GM18861 (cell line): ENCODE results near the gene TRAF7.
A peak's percentile ranks its signal among the peaks of the same experiment; 100 is the strongest.
"Not testable (repeated sequence)": the region's sequence is repeated elsewhere in the genome, so short reads cannot be mapped to it uniquely, and the experiment has no call there.

Source experiments
- ATAC-seq: cut with Tn5 transposase; IDR thresholded peaks from one replicate; pipeline ENCODE4 v1.9.1; 2021; ENCODE audit not compliant: unreplicated experiment

TRAF7 gene

GRCh38 chr16:2155091-2155950 is at the start of gene TRAF7:
TRAF7 (plus strand) TSS chr16:2155782; CDS start chr16:2163921, 8,139 bp downstream.
- peak; percentile 83 for ATAC-seq

GRCh38 chr16:2106211-2106610 is 49.4 kb upstream of the TRAF7 start:
- not testable (repeated sequence) for ATAC-seq

- ATAC-seq = not testable (repeated sequence)
Observed at GRCh38 chr16:2107121-2107790, 48.3 kb upstream of the TRAF7 start.

GRCh38 chr16:2107791-2108125 is 47.8 kb upstream of the TRAF7 start:
- ATAC-seq = not testable (repeated sequence)

- ATAC-seq = not testable (repeated sequence)
Observed at GRCh38 chr16:2108446-2109270, 46.9 kb upstream of the TRAF7 start.

- not testable (repeated sequence) for ATAC-seq
Observed at GRCh38 chr16:2109271-2109580, 46.4 kb upstream of the TRAF7 start.

GRCh38 chr16:2109872-2110271 is 45.7 kb upstream of the TRAF7 start:
- not testable (repeated sequence) for ATAC-seq

- ATAC-seq = not testable (repeated sequence)
Observed at GRCh38 chr16:2110332-2111008, 45.1 kb upstream of the TRAF7 start.

GRCh38 chr16:2111009-2111353 is 44.6 kb upstream of the TRAF7 start:
- ATAC-seq = not testable (repeated sequence)

GRCh38 chr16:2111412-2112335 is 43.9 kb upstream of the TRAF7 start:
- not testable (repeated sequence) for ATAC-seq

GRCh38 chr16:2112539-2113106 is 43.0 kb upstream of the TRAF7 start:
- not testable (repeated sequence) for ATAC-seq

- not testable (repeated sequence) for ATAC-seq
Observed at GRCh38 chr16:2114225-2114624, 41.4 kb upstream of the TRAF7 start.

- ATAC-seq = not testable (repeated sequence)
Observed at GRCh38 chr16:2114885-2115590, 40.5 kb upstream of the TRAF7 start.

- ATAC-seq = no peak
Observed at GRCh38 chr16:2115591-2115973, 40.0 kb upstream of the TRAF7 start.

GRCh38 chr16:2116428-2116827 is 39.2 kb upstream of the TRAF7 start:
- ATAC-seq = not testable (repeated sequence)

GRCh38 chr16:2117341-2117740 is 38.2 kb upstream of the TRAF7 start:
- ATAC-seq = not testable (repeated sequence)

GRCh38 chr16:2117960-2118722 is 37.4 kb upstream of the TRAF7 start:
- not testable (repeated sequence) for ATAC-seq

GRCh38 chr16:2121325-2121724 is 34.3 kb upstream of the TRAF7 start:
- ATAC-seq = not testable (repeated sequence)
